GM12865 (cell line): ENCODE data around the gene RHBDF2.

Source experiments
- DNase-seq: peaks from one replicate; pipeline ENCODE4 v3.0.0; 2010; ENCODE audit warnings: low read depth
- H3K4me3 ChIP-seq: 2 replicates; pipeline ENCODE4 v1.5.1; 2011; ENCODE audit warnings: mild to moderate bottlenecking, low read depth, low read length, control low read depth
- CTCF ChIP-seq: IDR thresholded peaks from 2 replicates; pipeline ENCODE4 v1.5.1; 2011; ENCODE audit warnings: low read length, control low read depth, low read depth, inconsistent platforms; ENCODE audit not compliant: insufficient read depth; ENCODE audit errors: missing control alignments

The RHBDF2 gene

GRCh38 chr17:76469991-76470739 lies 31.1 kb downstream of the RHBDF2 start:
- no peak for TF ChIP-seq CTCF
- H3K4me3 ChIP-seq, result no peak overlapping the region
- DNase-seq, result no peak

GRCh38 chr17:76469076-76469990 lies 31.9 kb downstream of the RHBDF2 start:
- no peak for TF ChIP-seq CTCF
- H3K4me3 ChIP-seq, result no peak overlapping the region
- no peak for DNase-seq

GRCh38 chr17:76468634-76469010 lies 32.6 kb downstream of the RHBDF2 start:
- H3K4me3 ChIP-seq, result no peak overlapping the region
- no peak for DNase-seq
- no peak for TF ChIP-seq CTCF

- no peak for DNase-seq
- no peak for TF ChIP-seq CTCF
- H3K4me3 ChIP-seq, result no peak overlapping the region
These were observed 33.2 kb downstream of the RHBDF2 start for GRCh38 chr17:76467809-76468633.

- TF ChIP-seq CTCF, result no peak
- H3K4me3 ChIP-seq, result no peak within 1 kb of the TSS
- DNase-seq, result no peak
These were observed 33.9 kb downstream of the RHBDF2 start, which contains the start of gene AANAT for GRCh38 chr17:76467366-76467765. AANAT (plus strand) TSS chr17:76467603; CDS start chr17:76468747, 1,144 bp downstream.

- no peak overlapping the region for H3K4me3 ChIP-seq
- no peak for TF ChIP-seq CTCF
- no peak for DNase-seq
These were observed 34.5 kb downstream of the RHBDF2 start for GRCh38 chr17:76466775-76467130.
